BJ (cell line): Measurements from ENCODE around the gene ATXN1. TPM values are rescaled to one million over a fixed set of nuclear protein-coding genes. Genes with fewer than 3 reads are reported as not detected.

ENCODE experiments used
- CTCF ChIA-PET: fragments of 350-600 bp; formaldehyde crosslinking; extraction: SDS; loops from one replicate; lab custom pipeline; 2021; ENCODE audit warnings: antibody characterized with exemption, inconsistent platforms; lab: Yijun Ruan, JAX
- POLR2A ChIA-PET: fragments of 300-600 bp; sonication (Branson Sonifier 250); formaldehyde crosslinking; extraction: SDS; loops from one replicate; lab custom pipeline; 2021; ENCODE audit warnings: antibody characterized with exemption; lab: Charles Lee
- DNase-seq: peaks from one replicate; pipeline ENCODE4 v3.0.0-alpha.2; 2011; ENCODE audit warnings: low read depth
- H3K27me3 ChIP-seq: 2 replicates; pipeline ENCODE4 v1.6.0; 2011; ENCODE audit warnings: low read length; ENCODE audit not compliant: control insufficient read depth, insufficient read depth
- H3K36me3 ChIP-seq: 2 replicates; pipeline ENCODE4 v1.5.1; 2011; ENCODE audit warnings: low read length; ENCODE audit not compliant: control insufficient read depth, insufficient read depth
- H3K4me3 ChIP-seq: 2 replicates; pipeline ENCODE4 v1.5.1; 2011; ENCODE audit warnings: low read depth, mild to moderate bottlenecking, control low read depth, low read length
- CTCF ChIP-seq: IDR thresholded peaks from 2 replicates; pipeline ENCODE4 v1.5.1; 2011; ENCODE audit warnings: low read depth, mild to moderate bottlenecking, control low read depth, inconsistent platforms, low read length, moderate library complexity; ENCODE audit not compliant: insufficient read depth
- polyA plus RNA-seq: library from polyadenylated mRNA; depleted of rRNA; stranded (reverse); fragments of >200 nt; gene quantifications from 2 replicates; pipeline ENCODE4 v1.2.3, GENCODE V29; 2011

ATXN1 gene
- polyA plus RNA-seq, 1 experiment, result 60.2 TPM

- no peak overlapping the region for H3K4me3 ChIP-seq
- TF ChIP-seq CTCF, result no peak
- no peak for DNase-seq
- POLR2A ChIA-PET, result no interaction called here
- H3K36me3 ChIP-seq, result no peaks in the 10 kb centered on the region
- CTCF ChIA-PET, result interaction anchor here (1.7 to 2.7 kb wide), 2 partner anchors 11 to 12 kb away, joined by 4 to 7 read pairs; no protein-coding TSS in a partner anchor
- no peaks in the 10 kb centered on the region for H3K27me3 ChIP-seq
These were observed 411.7 kb downstream of the ATXN1 start for GRCh38 chr6:16349544-16349943.

GRCh38 chr6:16346831-16347230 is 414.4 kb downstream of the ATXN1 start:
- Histone ChIP-seq H3K27me3 (no peaks in the 10 kb centered on the region), H3K4me3 (no peak overlapping the region), H3K36me3 (no peaks in the 10 kb centered on the region)
- no peak for TF ChIP-seq CTCF
- no peak for DNase-seq
- ChIA-PET POLR2A (no interaction called here), CTCF (interaction anchor here (1.5 kb wide), 1 partner anchor 8 kb away, joined by 4 read pairs; no protein-coding TSS in a partner anchor)

- POLR2A ChIA-PET, result no interaction called here
- Histone ChIP-seq H3K27me3 (no peaks in the 10 kb centered on the region), H3K36me3 (no peaks in the 10 kb centered on the region), H3K4me3 (no peak overlapping the region)
- CTCF ChIA-PET, result interaction anchor here (0.6 to 1.6 kb wide), 3 partner anchors 17 to 64 kb away, joined by 3 to 7 read pairs (median 4); no protein-coding TSS in a partner anchor
- DNase-seq, result peak; percentile 83
- TF ChIP-seq CTCF, result no peak
These were observed 415.6 kb downstream of the ATXN1 start for GRCh38 chr6:16345449-16346330.

- Histone ChIP-seq H3K27me3 (no peaks in the 10 kb centered on the region), H3K36me3 (no peaks in the 10 kb centered on the region), H3K4me3 (no peak overlapping the region)
- CTCF ChIA-PET, result interaction anchor here (0.6 to 1.6 kb wide), 2 partner anchors 18 to 28 kb away, joined by 3 to 7 read pairs; no protein-coding TSS in a partner anchor
- TF ChIP-seq CTCF, result no peak
- peak; percentile 83 for DNase-seq
- POLR2A ChIA-PET, result no interaction called here
These were observed 416.5 kb downstream of the ATXN1 start for GRCh38 chr6:16344756-16345155.

GRCh38 chr6:16343593-16343992 is 417.7 kb downstream of the ATXN1 start:
- Histone ChIP-seq H3K27me3 (no peaks in the 10 kb centered on the region), H3K36me3 (no peaks in the 10 kb centered on the region), H3K4me3 (no peak overlapping the region)
- no peak for TF ChIP-seq CTCF
- CTCF ChIA-PET, result interaction anchor here (1.9 kb wide), 1 partner anchor 10 kb away, joined by 6 read pairs; no protein-coding TSS in a partner anchor
- no peak for DNase-seq
- POLR2A ChIA-PET, result no interaction called here
